ENCODE results near the gene PRDX2. TPM values are rescaled to one million over a fixed set of nuclear protein-coding genes. Genes with fewer than 3 reads are reported as not detected.
A peak's percentile ranks its signal among the peaks of the same experiment; 100 is the strongest.
"Not testable (repeated sequence)": the region's sequence is repeated elsewhere in the genome, so short reads cannot be mapped to it uniquely, and the experiment has no call there.

PRDX2 gene
- total RNA-seq (2014; rRNA removed) (729 and 746 TPM in 2 replicates), Bru-seq, nascent RNA (percentile 91 among the genes with signal in this experiment), BruChase-seq, experiment 1, labeled RNA remaining after a 6-hour chase (percentile 93 among the genes with signal in this experiment), BruChase-seq, experiment 2, labeled RNA remaining after a 2-hour chase (percentile 90 among the genes with signal in this experiment)
- long read RNA-seq, transcript PRDX2-201 (6 exons, 987 nt) = major isoform, 476 of 525 reads
- long read RNA-seq, partial matches to known transcripts = 21 of 525 reads
- long read RNA-seq, other reads (novel, unspliced or antisense) = 25 of 525 reads

GRCh38 chr19:12801466-12802266 is at the start of gene PRDX2, which contains the start of gene THSD8:
TSS of gene PRDX2 (minus strand) at chr19:12801800. CDS start at chr19:12801261, 539 bp downstream.
TSS of gene THSD8 (plus strand) at chr19:12802069. CDS start at chr19:12802072, 3 bp downstream.
- H3K4me3 ChIP-seq (ENCODE audit: low read length) = peak within 1 kb of the TSS; percentile 81
- H4K20me1 ChIP-seq (ENCODE audit: low read length) = no peaks in the 10 kb centered on the region
- H3K9me2 ChIP-seq (replicated peaks; ENCODE audit: low read length) = no peaks in the 10 kb centered on the region
- peak; percentile 67 for ATAC-seq
- H3K79me2 ChIP-seq (ENCODE audit: low read length) = peaks cover 30% of the 10 kb centered on the region
- H3K4me1 ChIP-seq (ENCODE audit: insufficient read depth, low read length) = peaks cover 16% of the 10 kb centered on the region
- POLR2A ChIA-PET (ENCODE audit: unreplicated experiment) = no interaction called here
- CTCF ChIA-PET = no interaction called here
- H2AFZ ChIP-seq (ENCODE audit: low read length) = peak within 1 kb of the TSS; percentile 91
- H3F3A ChIP-seq (ENCODE audit: low read length, unreplicated experiment) = no peaks in the 10 kb centered on the region
- no TSS peak for BruUV-seq (replicated peaks)
- no peak for TF ChIP-seq EZH2phosphoT487 (IDR thresholded peaks at IDR 0.05; ENCODE audit: borderline replicate concordance, low read length)
- TF ChIP-seq CTCF (conservative IDR thresholded peaks at IDR 0.05; ENCODE audit: low read depth, low read length) = no peak
- no peak for TF ChIP-seq EZH2 (IDR thresholded peaks at IDR 0.05; ENCODE audit: low read length, unreplicated experiment)
- peak within 1 kb of the TSS; percentile 91 for H3K4me2 ChIP-seq (ENCODE audit: low read length)
- peak within 1 kb of the TSS; percentile 84 for H3K9ac ChIP-seq (ENCODE audit: low read length)
- H3K36me3 ChIP-seq (ENCODE audit: low read depth, low read length) = peaks cover 15% of the 10 kb centered on the region
- no peak within 1 kb of the TSS; the same call in 1 of the 2 replicates for H3K27ac ChIP-seq (ENCODE audit: low read length)
- no peaks in the 10 kb centered on the region for H3K27me3 ChIP-seq (ENCODE audit: low read length)
- H3K9me3 ChIP-seq (ENCODE audit: low read length) = no peaks in the 10 kb centered on the region
- DNase-seq = peak; percentile 89
- intact Hi-C loops (cut with micrococcal nuclease) = loop anchor here (5.0 kb wide), 1 partner anchor 36 kb away; the partner anchor contains the start of gene MAST1

- Histone ChIP-seq H2AFZ (ENCODE audit: low read length) (peak overlapping the region; percentile 77), H3K4me3 (ENCODE audit: low read length) (peak overlapping the region; percentile 42; the same call in 1 of the 2 replicates), H3K79me2 (ENCODE audit: low read length) (no peaks in the 10 kb centered on the region), H3K9ac (ENCODE audit: low read length) (no peak overlapping the region), H3K9me3 (ENCODE audit: low read length) (no peaks in the 10 kb centered on the region), H3K27me3 (ENCODE audit: low read length) (no peaks in the 10 kb centered on the region), H3K9me2 (replicated peaks; ENCODE audit: low read length) (no peaks in the 10 kb centered on the region), H3K4me1 (ENCODE audit: insufficient read depth, low read length) (peaks cover 14% of the 10 kb centered on the region), H3F3A (ENCODE audit: low read length, unreplicated experiment) (no peaks in the 10 kb centered on the region), H4K20me1 (ENCODE audit: low read length) (no peaks in the 10 kb centered on the region), H3K4me2 (ENCODE audit: low read length) (peak overlapping the region; percentile 76), H3K27ac (ENCODE audit: low read length) (no peak overlapping the region), H3K36me3 (ENCODE audit: low read depth, low read length) (no peaks in the 10 kb centered on the region)
- TF ChIP-seq CTCF (conservative IDR thresholded peaks at IDR 0.05; ENCODE audit: low read depth, low read length) (peak; percentile 99), EZH2phosphoT487 (IDR thresholded peaks at IDR 0.05; ENCODE audit: borderline replicate concordance, low read length) (no peak)
- peak; percentile 94 for DNase-seq
- intact Hi-C loops (cut with micrococcal nuclease) = loop anchor here (5.0 kb wide), 2 partner anchors 70 to 85 kb away; partner anchors contain the start of gene HOOK2
- no TSS peak for BruUV-seq (replicated peaks)
- ATAC-seq = peak; percentile 97
- POLR2A ChIA-PET (ENCODE audit: unreplicated experiment) = interaction anchor here (0.5 to 0.6 kb wide), 3 partner anchors 51 to 95 kb away, joined by 3 to 5 read pairs (median 4); no protein-coding TSS in a partner anchor
- CTCF ChIA-PET = interaction anchor here (0.5 to 1.1 kb wide), 7 partner anchors 23 to 178 kb away, joined by 3 to 9 read pairs (median 5); a partner anchor contains a TSS
Observed at GRCh38 chr19:12847159-12848139, 45.8 kb upstream of the PRDX2 start.

- H3K36me3 ChIP-seq (ENCODE audit: low read depth, low read length); H3K27ac ChIP-seq (ENCODE audit: low read length); H3K4me3 ChIP-seq (ENCODE audit: low read length); DNase-seq; H3K9ac ChIP-seq (ENCODE audit: low read length); H3F3A ChIP-seq (ENCODE audit: low read length, unreplicated experiment); H3K4me2 ChIP-seq (ENCODE audit: low read length); H3K9me3 ChIP-seq (ENCODE audit: low read length); H2AFZ ChIP-seq (ENCODE audit: low read length); POLR2A ChIA-PET (ENCODE audit: unreplicated experiment); H4K20me1 ChIP-seq (ENCODE audit: low read length); H3K9me2 ChIP-seq (replicated peaks; ENCODE audit: low read length); H3K27me3 ChIP-seq (ENCODE audit: low read length); BruUV-seq (replicated peaks); ATAC-seq; H3K79me2 ChIP-seq (ENCODE audit: low read length): not testable (repeated sequence)
- intact Hi-C loops (cut with micrococcal nuclease) = loop anchor here (5.0 kb wide), 2 partner anchors 69 to 84 kb away; partner anchors contain the start of gene HOOK2
- peaks cover 14% of the 10 kb centered on the region for H3K4me1 ChIP-seq (ENCODE audit: insufficient read depth, low read length)
- CTCF ChIA-PET = interaction anchor here (0.5 kb wide), 1 partner anchor 44 kb away, joined by 6 read pairs; no protein-coding TSS in a partner anchor
Observed at GRCh38 chr19:12846613-12847012, 45.0 kb upstream of the PRDX2 start.

Data from PC-3 (cell line).